Fibroblast of lung (primary cell): ENCODE measurements around the gene KLRK1. TPM values are rescaled to one million over a fixed set of nuclear protein-coding genes. Genes with fewer than 3 reads are reported as not detected.

Experiments used
- DNase-seq, 2 donors: peaks; one replicate each; pipeline versions ENCODE4 v3.0.0 to v3.0.0-alpha.2; 2010; ENCODE audit warnings: low read depth in 2 of 2
- H2AFZ ChIP-seq: 2 replicates; pipeline ENCODE4 v1.5.1; 2012; ENCODE audit warnings: low read length, control low read depth, inconsistent platforms
- H3K27ac ChIP-seq: 2 replicates; pipeline ENCODE4 v1.5.1; 2011; ENCODE audit warnings: low read length, control low read depth; ENCODE audit not compliant: insufficient read depth
- H3K27me3 ChIP-seq: 2 replicates; pipeline ENCODE4 v1.5.1; 2011; ENCODE audit warnings: mild to moderate bottlenecking, low read length; ENCODE audit not compliant: control insufficient read depth, insufficient read depth
- H3K36me3 ChIP-seq: 2 replicates; pipeline ENCODE4 v1.5.1; 2011; ENCODE audit warnings: low read length; ENCODE audit not compliant: control insufficient read depth, insufficient read depth
- H3K4me1 ChIP-seq: 2 replicates; pipeline ENCODE4 v1.5.1; 2011; ENCODE audit warnings: low read length; ENCODE audit not compliant: control insufficient read depth, insufficient read depth; ENCODE audit errors: extremely low read depth
- H3K4me2 ChIP-seq: 2 replicates; pipeline ENCODE4 v1.5.1; 2011; ENCODE audit warnings: low read length, control low read depth; ENCODE audit not compliant: insufficient read depth; ENCODE audit errors: extremely low read depth
- H3K4me3 ChIP-seq, 4 experiments: fragments of 200-600 bp in 1 of 4; sonication (generic) in 1 of 4; replicated peaks in 1 of 4; 2 replicates each; pipeline ENCODE4 v1.5.1; 2011 to 2016; ENCODE audit warnings: low read length in 4 of 4, low read depth in 3 of 4, mild to moderate bottlenecking in 3 of 4, control low read depth in 2 of 4, inconsistent platforms in 1 of 4, mixed read lengths in 1 of 4; ENCODE audit not compliant: insufficient read depth in 1 of 4; ENCODE audit errors: control extremely low read depth in 1 of 4
- H3K79me2 ChIP-seq: 2 replicates; pipeline ENCODE4 v1.5.1; 2012; ENCODE audit warnings: mild to moderate bottlenecking, low read length, inconsistent platforms; ENCODE audit not compliant: control insufficient read depth, insufficient read depth
- H3K9ac ChIP-seq: 2 replicates; pipeline ENCODE4 v1.5.1; 2011; ENCODE audit warnings: mild to moderate bottlenecking, low read length, control low read depth; ENCODE audit not compliant: insufficient read depth
- H3K9me3 ChIP-seq: 2 replicates; pipeline ENCODE4 v1.5.1; 2012; ENCODE audit warnings: low read depth, low read length; ENCODE audit not compliant: control insufficient read depth, insufficient read depth
- H4K20me1 ChIP-seq: 2 replicates; pipeline ENCODE4 v1.5.1; 2011; ENCODE audit warnings: low read length; ENCODE audit not compliant: control insufficient read depth, insufficient read depth; ENCODE audit errors: extremely low read depth
- EZH2 ChIP-seq: IDR thresholded peaks from 2 replicates; pipeline ENCODE4 v1.5.1; 2012; ENCODE audit warnings: low read length, control low read depth, mild to moderate bottlenecking; ENCODE audit errors: missing control alignments
- polyA plus RNA-seq, 2 donors: library from polyadenylated mRNA; depleted of rRNA in 1 of 2; stranded (reverse) in 1 of 2; unstranded in 1 of 2; fragments of >200 nt; gene quantifications; 2 replicates each; pipeline ENCODE4 v1.2.1, GENCODE V29; 2011 to 2012; ENCODE audit warnings: missing spikeins in 1 of 2
- total RNA-seq: library from RNA; depleted of rRNA; stranded (reverse); fragments of >200 nt; gene quantifications from 2 replicates; pipeline ENCODE4 v1.2.1, GENCODE V29; 2014
- TF ChIP-seq, protein P1 (sequence below), 2 donors: IDR thresholded peaks in 1 of 2; conservative IDR thresholded peaks in 1 of 2; 1 replicate in 1 of 2; 2 replicates in 1 of 2; pipeline ENCODE4 v1.5.1; 2011 to 2012; ENCODE audit warnings: low read length in 2 of 2, control low read depth in 1 of 2, inconsistent platforms in 1 of 2, low read depth in 1 of 2, mild to moderate bottlenecking in 1 of 2

The KLRK1 gene
- total and polyA plus RNA-seq, 2 donors (not counting 1 experiment from before 2014, with no cell fraction given) = not detected

DNA sequence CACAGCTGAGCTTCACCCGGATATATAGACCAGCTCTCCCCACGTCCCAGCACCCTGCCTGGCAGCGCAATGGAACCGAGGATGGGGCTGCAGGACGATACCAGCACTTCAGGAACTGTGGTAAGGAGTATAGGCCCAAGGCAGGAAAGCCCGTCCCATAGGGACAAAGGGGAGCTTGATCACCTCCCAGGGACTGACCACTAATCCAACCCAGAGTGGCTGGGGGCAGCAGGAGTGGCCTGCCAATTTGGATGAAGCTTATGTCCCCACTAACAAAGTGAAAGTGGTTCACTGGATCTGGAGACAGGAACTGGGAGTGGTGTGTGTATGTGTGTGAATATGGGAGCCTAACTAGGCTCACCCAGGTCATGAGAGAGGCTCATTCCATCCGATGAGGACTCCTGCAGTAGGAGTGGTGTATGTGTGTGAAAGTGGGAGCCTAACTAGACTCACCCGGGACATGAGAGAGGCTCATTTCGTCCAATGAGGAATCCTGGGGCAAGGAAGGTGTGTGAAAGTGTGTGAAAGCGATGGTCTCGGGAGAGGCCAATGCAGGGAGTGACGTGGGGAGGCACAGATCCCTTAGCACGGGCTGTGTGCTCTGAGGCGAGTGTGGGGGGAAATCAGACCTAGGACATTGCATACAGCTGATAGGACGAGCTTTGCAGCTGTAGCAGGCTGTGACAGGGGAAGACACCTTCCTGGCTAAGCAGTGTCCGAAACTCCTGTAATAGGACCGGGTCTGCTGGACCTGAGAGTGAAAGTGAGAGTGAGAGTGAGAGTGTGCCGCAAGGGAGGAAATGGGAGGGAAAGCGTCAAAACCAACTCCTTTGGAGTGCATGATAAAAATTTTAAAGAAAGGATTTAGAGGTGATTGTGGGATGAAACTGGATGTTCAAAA, 25.7 kb downstream of the KLRK1 start:
- Histone ChIP-seq H3K4me2 (peak overlapping the region; percentile 85), H3K4me3 (peak overlapping the region; percentile 59 to 88 (median 67)), H4K20me1 (no peaks in the 10 kb centered on the region), H3K79me2 (no peaks in the 10 kb centered on the region), H3K9ac (peak overlapping the region; percentile 52), H3K9me3 (no peaks in the 10 kb centered on the region), H3K27me3 (no peaks in the 10 kb centered on the region), H3K36me3 (no peaks in the 10 kb centered on the region), H3K4me1 (peaks cover 9% of the 10 kb centered on the region), H3K27ac (peak overlapping the region; percentile 75), H2AFZ (peak overlapping the region; percentile 100)
- TF ChIP-seq EZH2 = no peak
- TF ChIP-seq, protein P1, sequence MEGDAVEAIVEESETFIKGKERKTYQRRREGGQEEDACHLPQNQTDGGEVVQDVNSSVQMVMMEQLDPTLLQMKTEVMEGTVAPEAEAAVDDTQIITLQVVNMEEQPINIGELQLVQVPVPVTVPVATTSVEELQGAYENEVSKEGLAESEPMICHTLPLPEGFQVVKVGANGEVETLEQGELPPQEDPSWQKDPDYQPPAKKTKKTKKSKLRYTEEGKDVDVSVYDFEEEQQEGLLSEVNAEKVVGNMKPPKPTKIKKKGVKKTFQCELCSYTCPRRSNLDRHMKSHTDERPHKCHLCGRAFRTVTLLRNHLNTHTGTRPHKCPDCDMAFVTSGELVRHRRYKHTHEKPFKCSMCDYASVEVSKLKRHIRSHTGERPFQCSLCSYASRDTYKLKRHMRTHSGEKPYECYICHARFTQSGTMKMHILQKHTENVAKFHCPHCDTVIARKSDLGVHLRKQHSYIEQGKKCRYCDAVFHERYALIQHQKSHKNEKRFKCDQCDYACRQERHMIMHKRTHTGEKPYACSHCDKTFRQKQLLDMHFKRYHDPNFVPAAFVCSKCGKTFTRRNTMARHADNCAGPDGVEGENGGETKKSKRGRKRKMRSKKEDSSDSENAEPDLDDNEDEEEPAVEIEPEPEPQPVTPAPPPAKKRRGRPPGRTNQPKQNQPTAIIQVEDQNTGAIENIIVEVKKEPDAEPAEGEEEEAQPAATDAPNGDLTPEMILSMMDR (conservative IDR thresholded peaks at IDR 0.05 in 1 of 2, IDR thresholded peaks at IDR 0.05 in 1 of 2; ENCODE audit: low read depth in 1 of 2, low read length in 2 of 2) = no peak
- peak; percentile 50 to 65 for DNase-seq

DNA sequence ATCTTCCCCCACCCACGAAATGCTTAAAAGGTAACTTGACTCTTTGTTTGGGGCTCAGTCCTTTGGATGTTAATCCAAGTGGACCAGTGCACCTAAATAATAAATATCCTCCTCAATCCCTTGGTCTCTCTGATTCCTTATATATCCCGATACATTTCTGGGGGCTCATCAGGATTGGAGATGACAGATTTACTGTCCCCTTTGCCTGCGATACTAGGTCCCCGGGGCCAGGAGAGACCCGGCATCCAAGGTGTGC, 26.3 kb downstream of the KLRK1 start:
- H2AFZ ChIP-seq = peak overlapping the region; percentile 100
- H3K27ac ChIP-seq = no peak overlapping the region
- TF ChIP-seq, protein P1 (conservative IDR thresholded peaks at IDR 0.05 in 1 of 2, IDR thresholded peaks at IDR 0.05 in 1 of 2; ENCODE audit: low read depth in 1 of 2, low read length in 2 of 2) = no peak
- no peak for TF ChIP-seq EZH2
- no peaks in the 10 kb centered on the region for H3K27me3 ChIP-seq
- no peaks in the 10 kb centered on the region for H3K79me2 ChIP-seq
- peak overlapping the region in 2 of 4 experiments; percentile 73 to 88 for H3K4me3 ChIP-seq
- no peak overlapping the region for H3K9ac ChIP-seq
- H3K9me3 ChIP-seq = no peaks in the 10 kb centered on the region
- no peaks in the 10 kb centered on the region for H3K36me3 ChIP-seq
- peaks cover 9% of the 10 kb centered on the region for H3K4me1 ChIP-seq
- DNase-seq = no peak
- peak overlapping the region; percentile 85 for H3K4me2 ChIP-seq
- no peaks in the 10 kb centered on the region for H4K20me1 ChIP-seq

DNA sequence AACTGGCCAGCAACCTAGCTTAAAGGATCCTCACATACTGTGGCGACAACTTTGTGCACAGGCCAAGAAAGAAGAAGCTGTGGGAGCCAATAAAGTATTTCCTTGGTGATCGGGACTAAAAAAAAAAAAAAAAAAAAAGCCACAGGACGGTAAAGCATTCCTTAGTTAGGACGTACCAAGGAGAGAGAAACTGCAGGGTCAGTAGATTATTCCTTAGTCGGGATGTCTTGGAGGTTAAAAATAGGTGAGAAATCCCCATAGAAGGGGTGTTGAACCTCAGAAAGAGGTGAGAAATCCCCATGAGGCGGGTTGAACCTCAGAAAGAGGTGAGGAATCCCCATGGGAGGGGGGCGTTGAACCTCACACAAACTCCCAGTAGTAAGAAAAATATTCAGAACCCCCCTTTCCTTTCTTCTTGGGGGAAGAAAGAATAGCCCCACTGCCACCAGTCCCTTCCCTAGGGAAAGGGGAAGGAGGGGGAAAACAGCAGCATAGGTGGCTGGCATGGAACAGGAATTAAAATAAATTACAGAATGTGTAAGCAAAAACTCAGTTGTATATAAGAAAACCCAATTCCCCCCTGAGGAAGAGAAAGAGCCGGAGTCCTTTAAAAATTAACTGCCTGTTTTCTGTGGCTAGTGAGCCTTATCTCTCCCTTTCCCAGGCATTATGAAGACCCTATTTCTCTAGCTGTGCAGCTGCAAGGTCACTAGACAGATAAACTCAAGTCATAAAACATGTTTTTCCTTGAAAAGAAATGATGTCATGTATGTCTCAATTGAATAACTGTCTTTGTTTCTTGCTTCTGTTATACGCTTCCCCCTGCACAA, 26.8 kb downstream of the KLRK1 start:
- Histone ChIP-seq H3K27me3 (no peaks in the 10 kb centered on the region), H3K36me3 (no peaks in the 10 kb centered on the region), H3K4me1 (peaks cover 9% of the 10 kb centered on the region), H3K4me3 (no peak overlapping the region), H3K9ac (no peak overlapping the region), H4K20me1 (no peaks in the 10 kb centered on the region), H3K4me2 (no peak overlapping the region), H3K79me2 (no peaks in the 10 kb centered on the region), H3K27ac (no peak overlapping the region), H2AFZ (no peak overlapping the region), H3K9me3 (no peaks in the 10 kb centered on the region)
- no peak for TF ChIP-seq EZH2
- TF ChIP-seq, protein P1 (conservative IDR thresholded peaks at IDR 0.05 in 1 of 2, IDR thresholded peaks at IDR 0.05 in 1 of 2; ENCODE audit: low read depth in 1 of 2, low read length in 2 of 2) = no peak
- peak in 1 of 2 donors; percentile 48 for DNase-seq
